SK-N-SH (cell line): ENCODE measurements around the gene IBTK. TPM values are rescaled to one million over a fixed set of nuclear protein-coding genes. Genes with fewer than 3 reads are reported as not detected.

Source experiments
- CTCF ChIA-PET: fragments of 300-600, 350-600 bp; formaldehyde crosslinking; extraction: SDS; loops from one replicate; lab custom pipeline; 2021; lab: Yijun Ruan, JAX
- POLR2A ChIA-PET: fragments of 350-600 bp; sonication (Branson Sonifier 250); formaldehyde crosslinking; extraction: SDS; loops from one replicate; lab custom pipeline; 2020; ENCODE audit warnings: antibody characterized with exemption, inconsistent platforms; lab: Yijun Ruan, JAX
- DNase-seq: peaks from one replicate; pipeline ENCODE4 v3.0.0; 2012
- H2AFZ ChIP-seq: fragments of 200-600 bp; sonication (generic); 2 replicates; pipeline ENCODE4 v1.8.1; 2016; ENCODE audit warnings: antibody characterized with exemption, mild to moderate bottlenecking, low read depth
- H3F3A ChIP-seq: fragments of 200-600 bp; sonication (generic); replicated peaks from 2 replicates; pipeline ENCODE3; 2016; ENCODE audit warnings: antibody characterized with exemption, mild to moderate bottlenecking; ENCODE audit not compliant: insufficient read depth
- H3K27ac ChIP-seq, 2 experiments: fragments of 200-500 bp in 1 of 2; fragments of 200-600 bp in 1 of 2; sonication (Bioruptor generic) in 1 of 2; sonication (generic), shearing (Covaris generic) in 1 of 2; 2 replicates each; pipeline versions ENCODE4 v1.5.1 to v1.6.1; 2014 to 2016; ENCODE audit warnings: low read depth in 2 of 2, inconsistent platforms in 1 of 2, low read length in 1 of 2, mild to moderate bottlenecking in 1 of 2, mixed read lengths in 1 of 2
- H3K27me3 ChIP-seq: fragments of 200-600 bp; sonication (generic), shearing (Covaris generic); 2 replicates; pipeline ENCODE4 v1.6.1; 2016; ENCODE audit warnings: mixed run types; ENCODE audit not compliant: insufficient read depth
- H3K36me3 ChIP-seq, 2 experiments: fragments of 200-500 bp in 1 of 2; fragments of 200-600 bp in 1 of 2; sonication (Bioruptor generic) in 1 of 2; sonication (generic) in 1 of 2; replicated peaks in 1 of 2; 2 replicates each; pipeline versions ENCODE3 to v1.5.1; 2014 to 2016; ENCODE audit warnings: low read length in 1 of 2, mild to moderate bottlenecking in 1 of 2; ENCODE audit not compliant: insufficient read depth in 2 of 2, control insufficient read depth in 1 of 2
- H3K4me1 ChIP-seq, 2 experiments: fragments of 200-500 bp in 1 of 2; fragments of 200-600 bp in 1 of 2; sonication (Bioruptor generic) in 1 of 2; sonication (generic), shearing (Covaris generic) in 1 of 2; 2 replicates each; pipeline versions ENCODE4 v1.5.1 to v1.6.1; 2014 to 2016; ENCODE audit warnings: low read depth in 1 of 2, low read length in 1 of 2, mixed run types in 1 of 2; ENCODE audit not compliant: insufficient read depth in 2 of 2, control insufficient read depth in 1 of 2
- H3K4me2 ChIP-seq: fragments of 200-600 bp; sonication (generic), shearing (Covaris generic); 2 replicates; pipeline ENCODE4 v1.6.1; 2017; ENCODE audit warnings: mixed run types
- H3K4me3 ChIP-seq, 2 experiments: fragments of 200-500 bp in 1 of 2; fragments of 200-600 bp in 1 of 2; sonication (Bioruptor generic) in 1 of 2; sonication (generic), shearing (Covaris generic) in 1 of 2; 2 replicates each; pipeline versions ENCODE4 v1.5.1 to v1.8.1; 2014 to 2016; ENCODE audit warnings: low read depth in 2 of 2, inconsistent platforms in 1 of 2, low read length in 1 of 2, mild to moderate bottlenecking in 1 of 2, mixed read lengths in 1 of 2, moderate library complexity in 1 of 2
- H3K79me2 ChIP-seq: fragments of 200-600 bp; sonication (generic); 2 replicates; pipeline ENCODE4 v1.8.1; 2017; ENCODE audit warnings: mild to moderate bottlenecking; ENCODE audit not compliant: insufficient read depth
- H3K9ac ChIP-seq: fragments of 200-600 bp; sonication (generic); 2 replicates; pipeline ENCODE4 v1.6.1; 2017; ENCODE audit warnings: mixed run types
- H3K9me2 ChIP-seq: fragments of 200-600 bp; sonication (generic); 2 replicates; pipeline ENCODE4 v1.6.1; 2017; ENCODE audit warnings: mixed run types
- H3K9me3 ChIP-seq: fragments of 200-600 bp; sonication (generic); 2 replicates; pipeline ENCODE4 v1.6.1; 2017; ENCODE audit warnings: mixed run types, mild to moderate bottlenecking, moderate library complexity
- H4K20me1 ChIP-seq: fragments of 200-600 bp; sonication (generic); 2 replicates; pipeline ENCODE4 v1.6.1; 2017; ENCODE audit warnings: mild to moderate bottlenecking, mixed run types; ENCODE audit not compliant: insufficient read depth
- CHD2 ChIP-seq: fragments of 150-350 bp; IDR thresholded peaks from 2 replicates; pipeline ENCODE4 v1.6.1; 2018; ENCODE audit warnings: low read length; ENCODE audit not compliant: partially characterized antibody
- EZH2phosphoT487 ChIP-seq: fragments of 200-600 bp; sonication (generic); IDR thresholded peaks from 2 replicates; pipeline ENCODE4 v1.6.1; 2017; ENCODE audit warnings: low read depth, mixed run types, mild to moderate bottlenecking, antibody characterized with exemption, moderate library complexity, borderline replicate concordance
- FOXJ3 ChIP-seq: sonication (generic); formaldehyde crosslinking; IDR thresholded peaks from 2 replicates; pipeline ENCODE4 v1.5.1; 2020; ENCODE audit warnings: mild to moderate bottlenecking, missing genetic modification reagents
- GABPA ChIP-seq: IDR thresholded peaks from 2 replicates; pipeline ENCODE4 v1.4.0; 2012; ENCODE audit warnings: low read depth, mild to moderate bottlenecking
- GATA2 ChIP-seq: sonication (generic); formaldehyde crosslinking; IDR thresholded peaks from 2 replicates; pipeline ENCODE4 v1.5.0; 2020; ENCODE audit warnings: mild to moderate bottlenecking, missing genetic modification reagents
- IRF3 ChIP-seq: fragments of 150-350 bp; IDR thresholded peaks from 2 replicates; pipeline ENCODE4 v1.6.1; 2016; ENCODE audit warnings: mild to moderate bottlenecking, low read depth, low read length
- MAX ChIP-seq: IDR thresholded peaks from 2 replicates; pipeline ENCODE4 v1.4.0; 2012; ENCODE audit warnings: low read depth
- NFIC ChIP-seq: IDR thresholded peaks from 2 replicates; pipeline ENCODE4 v1.4.0; 2012; ENCODE audit warnings: borderline replicate concordance
- PBX3 ChIP-seq: IDR thresholded peaks from 2 replicates; pipeline ENCODE4; 2012
- RAD21 ChIP-seq: IDR thresholded peaks from 2 replicates; pipeline ENCODE4 v1.6.1; 2012; ENCODE audit warnings: mild to moderate bottlenecking, low read length
- RFX5 ChIP-seq: IDR thresholded peaks from 2 replicates; pipeline ENCODE4 v1.6.1; 2012; ENCODE audit warnings: mild to moderate bottlenecking, improper control_type of control experiment, low read length
- RXRA ChIP-seq: IDR thresholded peaks from 2 replicates; pipeline ENCODE4 v1.4.0; 2012; ENCODE audit warnings: low read depth, mild to moderate bottlenecking, borderline replicate concordance
- TCF12 ChIP-seq: IDR thresholded peaks from 2 replicates; pipeline ENCODE4 v1.4.0; 2012
- TEAD4 ChIP-seq: IDR thresholded peaks from 2 replicates; pipeline ENCODE4 v1.4.0; 2012; ENCODE audit warnings: mild to moderate bottlenecking, borderline replicate concordance; ENCODE audit not compliant: insufficient read depth
- USF1 ChIP-seq: IDR thresholded peaks from 2 replicates; pipeline ENCODE4 v1.4.0; 2012; ENCODE audit warnings: low read depth, borderline replicate concordance
- USF2 ChIP-seq: fragments of 150-350 bp; IDR thresholded peaks from 2 replicates; pipeline ENCODE4 v1.6.1; 2017; ENCODE audit warnings: antibody characterized with exemption, low read length, low read depth, borderline replicate concordance
- WGBS: methylation state at CpG from one replicate; pipeline ENCODE4 v1.1.6; 2017; ENCODE audit warnings: low lambda C conversion rate; 5-methylcytosine and 5-hydroxymethylcytosine counted together
- polyA plus RNA-seq, 3 experiments: library from polyadenylated mRNA; depleted of rRNA; stranded (reverse); fragments of >200 nt; gene quantifications; 2 replicates each; pipeline ENCODE4 v1.2.3, GENCODE V29; 2012

Gene IBTK
- polyA plus RNA-seq, 1 of the 3 experiments (the other 2 are of a cell fraction): 9.5 TPM

- TF ChIP-seq USF2 (no peak), EZH2phosphoT487 (no peak), RFX5 (no peak), PBX3 (no peak), GABPA (no peak), NFIC (no peak), USF1 (no peak), GATA2 (no peak)
Observed at GRCh38 chr6:82142524-82142923, 105.0 kb downstream of the IBTK start (continued).

- DNase-seq: no peak
- 80% methylated on average over 8 of the region's 8 CpGs for WGBS
- Histone ChIP-seq H3K4me3 (no peak overlapping the region), H3K27me3 (no peaks in the 10 kb centered on the region), H3K27ac (no peak overlapping the region), H3K9me3 (no peaks in the 10 kb centered on the region), H3K36me3 (peaks cover 0 to 6% of the 10 kb centered on the region in 2 experiments), H3K9ac (no peak overlapping the region), H2AFZ (no peak overlapping the region), H4K20me1 (no peaks in the 10 kb centered on the region), H3K4me2 (no peak overlapping the region), H3K4me1 (peaks cover 1 to 3% of the 10 kb centered on the region in 2 experiments; a peak in 3 of 4 replicates), H3F3A (peaks cover 5% of the 10 kb centered on the region), H3K79me2 (no peaks in the 10 kb centered on the region), H3K9me2 (no peaks in the 10 kb centered on the region)
- no peak for TF ChIP-seq EZH2phosphoT487
- no peak for TF ChIP-seq TCF12
- ChIA-PET CTCF (no interaction called here), POLR2A (no interaction called here)
Observed at GRCh38 chr6:82138075-82138791, 109.3 kb downstream of the IBTK start.

GRCh38 chr6:82131441-82131840 lies 116.1 kb downstream of the IBTK start:
- H3K79me2 ChIP-seq: no peaks in the 10 kb centered on the region
- H4K20me1 ChIP-seq: no peaks in the 10 kb centered on the region
- ChIA-PET CTCF (interaction anchor here (1.1 kb wide), 1 partner anchor 91 kb away, joined by 3 read pairs; no protein-coding TSS in a partner anchor), POLR2A (no interaction called here)
- no peaks in the 10 kb centered on the region for H3K9me2 ChIP-seq
- no peak overlapping the region for H3K4me2 ChIP-seq
- no peak overlapping the region; a peak in 1 of 4 replicates for H3K27ac ChIP-seq
- 86% methylated on average over 2 of the region's 2 CpGs for WGBS
- no peaks in the 10 kb centered on the region; a peak in 1 of 4 replicates for H3K4me1 ChIP-seq
- no peaks in the 10 kb centered on the region for H3K27me3 ChIP-seq
- no peaks in the 10 kb centered on the region for H3K36me3 ChIP-seq
- no peaks in the 10 kb centered on the region for H3F3A ChIP-seq
- no peak overlapping the region for H2AFZ ChIP-seq
- DNase-seq: no peak
- no peak overlapping the region for H3K4me3 ChIP-seq
- no peak overlapping the region for H3K9ac ChIP-seq
- H3K9me3 ChIP-seq: no peaks in the 10 kb centered on the region
- TF ChIP-seq USF2 (no peak), FOXJ3 (CRISPR knock-in tag) (no peak), RXRA (no peak), RAD21 (no peak), MAX (no peak), GABPA (no peak), PBX3 (no peak), IRF3 (no peak), TEAD4 (no peak), CHD2 (no peak)
